DMS 273 (cell line): ENCODE data around the gene CFAP46.
"Not testable (repeated sequence)": the region's sequence is repeated elsewhere in the genome, so short reads cannot be mapped to it uniquely, and the experiment has no call there.

Experiments
- DNase-seq: peaks from one replicate; lab custom pipeline; 2025; ENCODE audit not compliant: unreplicated experiment; lab: John Stamatoyannopoulos, UW

Gene CFAP46

DNA sequence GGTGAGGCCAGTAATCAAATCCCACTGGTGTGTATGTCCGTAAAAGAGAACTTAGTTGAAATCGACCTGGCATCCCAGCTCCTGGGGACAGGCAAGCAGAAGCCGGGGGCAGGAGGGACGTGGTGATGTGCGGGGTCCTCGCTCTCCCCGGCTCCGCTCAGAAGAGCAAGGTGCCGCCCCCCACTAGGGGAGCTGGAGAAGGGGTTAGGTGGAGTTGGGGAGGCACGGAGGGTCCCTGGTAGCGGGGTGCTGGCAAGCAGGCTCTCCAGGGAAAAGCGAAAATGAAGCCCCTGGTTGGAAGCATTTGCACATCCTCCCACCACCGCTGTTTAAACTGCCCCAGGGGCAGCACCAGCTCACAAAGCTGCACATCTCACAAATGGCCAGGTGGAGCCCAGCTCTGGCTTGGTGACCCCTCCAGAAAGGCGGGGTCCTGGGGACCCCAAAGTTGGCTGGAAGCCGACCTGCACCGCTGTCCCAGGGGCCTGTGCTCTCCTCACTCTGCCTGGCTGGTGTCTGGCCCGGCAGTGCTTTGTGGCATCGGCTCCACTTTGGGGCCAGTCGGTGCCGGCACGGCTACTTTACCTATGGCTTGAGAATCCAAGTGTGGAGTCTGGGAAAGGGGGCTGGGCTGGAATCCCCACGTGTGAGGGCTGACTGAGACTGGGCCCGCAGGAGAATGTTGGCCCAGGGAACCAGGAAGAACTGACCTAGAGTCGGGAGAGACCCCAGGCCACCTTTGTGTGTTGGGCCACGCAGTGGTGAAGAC is 2.9 kb upstream of the CFAP46 start:
- no peak for DNase-seq

DNA sequence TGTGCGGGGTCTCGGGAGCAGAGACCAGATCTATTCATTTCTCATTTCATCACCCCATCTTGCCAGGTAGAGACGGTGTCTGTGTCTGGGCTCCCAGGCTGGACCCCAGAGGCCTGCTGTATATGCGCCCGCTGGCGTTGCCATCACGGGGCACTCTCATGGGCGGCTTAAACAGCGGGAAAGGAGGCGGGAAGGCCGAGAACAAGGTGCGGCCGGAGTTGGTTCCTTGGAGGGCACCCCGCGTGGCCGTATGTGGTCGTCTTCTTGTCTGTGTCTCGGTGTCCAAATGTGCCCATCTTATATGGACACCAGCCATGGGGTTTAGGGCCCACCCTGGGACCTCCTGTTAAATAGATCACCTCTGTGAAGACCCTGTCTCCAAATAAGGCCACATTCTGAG is 2.1 kb upstream of the CFAP46 start:
- no peak for DNase-seq

DNA sequence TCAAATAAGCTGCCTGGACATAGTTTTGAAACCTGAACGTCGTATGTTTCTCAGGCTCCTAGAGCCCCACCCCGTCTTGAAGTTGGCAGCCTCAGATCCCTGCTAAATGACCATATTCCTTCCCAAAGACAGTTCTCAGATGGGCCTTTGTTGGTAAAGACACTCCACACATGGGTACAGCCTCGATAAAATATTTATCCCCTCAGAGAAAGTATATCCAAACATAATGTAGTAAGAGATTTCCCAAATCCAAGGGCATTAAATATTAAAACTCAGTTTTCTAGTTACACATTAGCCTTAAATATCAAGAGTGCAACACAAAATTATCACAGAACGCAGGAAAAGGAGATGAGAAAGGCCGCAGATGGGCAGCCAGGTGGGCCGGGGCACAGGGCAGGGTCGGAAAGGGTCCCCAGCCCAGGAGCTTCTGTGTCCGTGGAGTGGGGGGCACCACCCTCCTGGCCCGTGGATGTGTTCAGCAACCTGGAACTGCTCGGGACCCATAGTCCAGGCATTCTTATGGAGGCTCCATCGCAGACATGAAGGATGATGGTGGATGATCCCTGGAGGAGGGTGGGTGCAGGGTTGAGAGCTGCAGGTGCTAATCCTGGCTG is 1.5 kb upstream of the CFAP46 start:
- DNase-seq, result no peak

DNA sequence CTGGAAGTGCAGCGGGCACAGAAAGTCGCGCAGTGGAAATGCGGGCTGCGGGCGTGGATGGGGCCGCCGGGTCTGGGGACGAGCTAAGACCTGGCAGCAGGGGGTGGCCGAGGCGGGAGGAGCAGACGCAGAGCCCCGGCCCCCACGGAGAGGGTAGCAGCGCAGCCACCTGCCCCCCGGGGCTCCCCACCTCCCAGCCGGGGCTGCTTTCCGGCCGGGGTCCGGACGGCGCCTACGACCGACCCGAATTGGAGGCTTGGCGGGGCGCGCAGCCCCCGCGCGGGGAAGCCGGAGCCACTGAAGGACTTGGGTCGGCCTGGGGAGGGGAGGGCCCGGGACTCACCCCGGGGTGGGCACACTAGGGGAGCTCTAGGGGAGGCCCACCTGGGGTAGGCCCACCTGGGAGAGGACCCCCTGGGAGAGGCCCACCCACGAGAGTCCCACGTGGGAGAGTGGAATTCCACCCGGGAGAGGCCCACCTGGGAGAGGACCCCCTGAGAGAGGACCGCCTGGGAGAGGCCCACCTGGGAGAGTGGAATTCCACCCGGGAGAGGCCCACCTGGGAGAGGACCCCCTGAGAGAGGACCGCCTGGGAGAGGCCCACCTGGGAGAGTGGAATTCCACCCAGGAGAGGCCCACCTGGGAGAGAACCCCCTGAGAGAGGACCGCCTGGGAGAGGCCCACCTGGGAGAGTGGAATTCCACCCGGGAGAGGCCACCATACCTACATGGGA is 854 bp upstream of the CFAP46 start:
- DNase-seq, result no peak

DNA sequence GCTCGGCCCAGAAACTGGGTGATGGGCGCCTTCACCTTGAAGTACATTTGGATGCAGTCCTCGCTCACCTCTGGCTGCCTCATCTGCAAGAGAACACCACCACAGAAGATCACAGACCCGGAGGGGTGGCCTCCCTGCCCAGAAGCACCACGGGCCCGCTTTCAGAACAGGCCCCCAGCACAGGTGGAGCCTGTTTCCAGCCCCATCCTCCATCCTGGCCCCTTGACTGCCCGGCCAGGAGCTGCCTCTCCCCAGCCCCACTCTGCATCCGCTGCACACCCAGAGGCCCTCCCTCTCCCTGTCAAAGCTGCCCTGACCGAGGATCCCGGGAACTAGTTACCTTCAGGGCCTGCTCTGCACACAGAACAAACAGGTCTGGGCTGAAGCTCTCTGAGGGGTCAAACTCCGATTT is 724 bp downstream of the CFAP46 start:
- DNase-seq, result no peak

DNA sequence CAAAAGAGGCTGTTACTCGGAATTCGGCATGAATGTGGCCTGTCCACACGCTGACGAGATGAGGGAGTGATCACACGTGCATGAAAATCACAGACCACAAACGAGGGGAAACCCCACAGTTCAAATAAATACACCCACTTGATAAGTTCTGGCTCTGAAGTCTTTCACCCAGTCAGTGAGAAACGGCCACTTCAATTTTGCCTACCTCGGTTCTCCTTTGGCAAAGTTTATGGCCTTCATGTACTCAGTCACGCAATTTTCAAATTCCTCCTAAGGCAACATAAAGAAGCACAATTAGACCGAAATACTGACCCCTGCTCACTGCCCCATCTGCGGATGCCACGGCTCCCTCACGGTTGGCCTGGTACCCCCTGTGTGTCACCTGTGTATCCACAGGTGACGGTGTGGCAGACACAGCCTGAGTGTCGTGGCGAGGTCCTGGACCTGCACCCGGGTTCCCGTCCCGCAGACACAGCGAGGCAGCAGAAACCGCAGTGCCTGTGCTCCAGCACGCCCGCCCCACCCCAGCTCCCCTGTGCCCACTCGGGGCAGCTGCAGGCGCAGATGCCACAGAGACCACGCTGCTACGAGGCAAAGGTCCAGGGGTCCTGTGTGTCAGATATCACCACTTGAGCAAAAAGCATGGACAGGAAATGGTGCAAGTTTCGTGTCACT is 1.4 kb downstream of the CFAP46 start:
- DNase-seq, result no peak

DNA sequence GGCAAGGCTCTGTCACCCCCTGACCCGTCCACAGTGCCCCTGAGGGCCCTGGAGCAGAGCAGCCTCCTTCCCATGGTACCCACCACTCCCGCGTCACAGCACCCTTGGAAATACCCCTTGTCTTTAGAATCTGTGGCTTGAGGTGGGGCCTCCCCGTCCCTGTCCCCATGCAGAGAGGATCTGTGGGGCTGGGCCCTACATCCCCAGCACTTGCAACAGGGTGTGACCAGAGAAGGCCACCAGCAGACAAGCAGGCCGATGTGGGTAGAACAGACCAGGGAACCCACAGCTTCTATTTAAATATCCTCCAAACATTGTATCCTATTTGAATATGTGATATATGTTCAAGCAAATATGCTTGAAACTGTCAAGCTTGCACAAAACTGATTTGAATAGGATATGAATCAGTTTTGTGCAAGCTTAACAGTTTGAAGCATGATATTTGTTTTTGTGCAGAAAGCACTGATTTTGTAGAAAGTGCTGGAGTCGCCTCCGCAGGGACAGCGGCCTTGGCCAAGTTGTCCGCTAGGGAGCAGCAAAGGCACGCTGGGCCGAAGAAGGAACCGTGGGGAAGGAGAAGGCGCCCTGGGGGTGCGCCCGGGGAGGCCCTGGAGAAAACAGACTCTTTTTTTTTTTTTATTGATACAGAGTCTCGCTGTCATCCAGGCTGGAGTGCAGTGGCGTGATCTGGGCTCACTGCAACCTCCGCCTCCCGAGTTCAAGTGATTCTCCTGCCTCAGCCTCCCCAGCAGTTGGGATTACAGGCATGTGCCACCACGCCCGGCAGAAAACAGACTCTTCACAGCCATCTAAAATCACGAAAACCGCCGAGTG is 2.2 kb downstream of the CFAP46 start:
- DNase-seq, result peak; percentile 71

DNA sequence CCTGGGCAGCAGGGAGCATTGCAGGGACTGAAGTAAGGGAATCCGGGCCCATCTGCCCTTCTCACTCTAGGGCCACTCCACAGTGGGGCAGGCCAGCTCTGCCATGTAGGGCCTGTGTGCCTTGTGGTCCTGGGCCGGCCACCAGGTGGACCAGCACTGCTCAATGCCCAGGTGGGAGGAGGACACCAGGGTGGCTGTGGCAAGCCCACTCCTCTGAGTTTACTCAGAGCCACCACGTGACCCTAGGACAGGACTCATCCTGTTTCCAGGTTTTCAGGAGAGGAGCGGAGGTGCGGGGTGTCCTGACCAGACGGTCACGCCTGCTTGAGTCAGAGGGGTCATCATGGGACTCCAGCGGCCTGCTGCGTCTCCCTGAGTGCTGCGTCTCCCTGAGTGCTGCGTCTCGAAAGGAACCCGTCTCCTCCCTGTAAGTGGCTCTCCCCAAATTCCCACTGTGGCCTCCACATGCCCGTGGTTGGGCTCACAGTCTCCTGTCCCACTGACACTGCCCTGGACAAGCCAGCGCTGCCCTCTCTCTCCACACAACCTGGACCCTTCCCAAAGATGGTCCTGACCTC is 2.9 kb downstream of the CFAP46 start:
- DNase-seq, result no peak

DNA sequence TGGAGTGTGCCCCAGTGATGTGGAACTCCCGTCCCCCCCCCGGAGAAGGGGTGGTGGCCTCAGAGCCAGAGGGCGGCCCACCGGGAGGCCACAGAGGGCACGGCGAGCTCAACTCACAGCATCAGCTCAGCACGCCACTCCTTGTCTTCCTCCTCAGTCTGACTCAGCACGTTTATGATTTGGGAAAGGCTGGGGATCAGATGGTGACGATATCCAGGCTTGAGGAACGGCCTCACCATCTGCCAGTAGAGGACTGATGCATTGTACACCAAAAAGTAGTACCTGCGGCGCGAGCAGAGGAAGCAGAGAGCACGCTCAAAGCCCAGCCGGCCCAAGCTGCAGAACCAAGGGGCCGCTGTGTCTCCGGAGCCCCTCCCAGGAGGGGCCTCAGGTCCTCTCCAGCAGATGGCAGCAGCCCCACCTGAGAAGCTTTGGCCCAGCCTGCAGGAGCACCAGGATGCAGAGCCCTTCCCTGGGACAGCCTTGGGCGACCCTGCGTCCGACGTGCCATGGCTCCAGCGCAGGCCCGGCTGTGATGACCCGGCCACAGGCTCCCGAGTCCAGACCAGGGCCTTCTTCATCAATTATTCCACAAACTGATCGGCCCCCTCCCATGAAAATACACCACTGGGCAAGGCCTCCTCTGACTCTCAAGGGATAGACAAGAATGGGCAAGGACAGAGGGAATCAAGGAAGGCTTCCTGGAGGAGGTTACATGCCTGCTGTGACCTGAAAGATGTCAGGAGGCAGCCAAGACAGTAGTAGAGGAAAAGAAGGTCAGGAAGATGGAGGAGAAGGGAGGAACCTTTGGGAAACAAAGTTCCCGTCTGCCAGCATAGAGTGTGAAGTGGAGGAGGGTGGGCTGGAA is 3.7 kb downstream of the CFAP46 start:
- DNase-seq, result peak; percentile 83

DNA sequence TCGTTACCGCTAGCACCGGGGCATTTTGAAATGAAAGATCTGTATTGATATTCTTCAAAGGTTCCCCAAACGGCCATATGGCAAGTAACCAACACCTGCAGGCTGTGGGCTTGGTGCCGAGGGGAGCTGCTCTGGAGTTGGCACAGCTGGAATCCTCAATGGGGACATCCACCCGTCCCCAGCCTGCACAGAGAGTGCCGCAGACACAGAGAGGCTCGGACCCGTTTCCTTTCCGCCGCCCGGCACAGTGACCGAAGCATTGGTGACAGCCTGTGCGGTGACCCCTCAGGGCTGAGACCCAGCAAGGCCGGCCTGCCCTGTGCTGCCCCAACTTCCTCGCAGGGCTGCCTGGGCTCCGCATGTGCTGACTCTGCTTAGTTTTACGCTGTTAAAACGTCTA is 4.5 kb downstream of the CFAP46 start:
- DNase-seq, result peak; percentile 34

DNA sequence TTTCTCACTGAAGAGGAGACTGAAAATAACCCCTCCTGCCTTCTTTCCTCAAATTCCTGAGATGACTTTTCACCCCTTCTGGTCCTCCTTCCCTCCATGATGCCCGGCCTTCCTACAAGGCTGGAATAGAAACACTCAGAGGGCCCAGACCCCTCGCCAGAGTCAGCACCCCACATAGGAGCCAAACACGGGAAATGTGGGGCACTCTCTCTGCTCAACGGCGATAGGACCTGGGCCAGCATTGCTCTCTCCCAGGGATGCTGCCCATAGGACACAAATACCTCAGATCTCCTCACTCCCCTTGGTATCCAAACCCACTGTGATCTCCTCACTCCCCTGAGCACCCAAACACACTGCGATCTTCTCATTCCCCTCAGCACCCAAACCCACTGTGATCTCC is 7.4 kb downstream of the CFAP46 start:
- no peak for DNase-seq

DNA sequence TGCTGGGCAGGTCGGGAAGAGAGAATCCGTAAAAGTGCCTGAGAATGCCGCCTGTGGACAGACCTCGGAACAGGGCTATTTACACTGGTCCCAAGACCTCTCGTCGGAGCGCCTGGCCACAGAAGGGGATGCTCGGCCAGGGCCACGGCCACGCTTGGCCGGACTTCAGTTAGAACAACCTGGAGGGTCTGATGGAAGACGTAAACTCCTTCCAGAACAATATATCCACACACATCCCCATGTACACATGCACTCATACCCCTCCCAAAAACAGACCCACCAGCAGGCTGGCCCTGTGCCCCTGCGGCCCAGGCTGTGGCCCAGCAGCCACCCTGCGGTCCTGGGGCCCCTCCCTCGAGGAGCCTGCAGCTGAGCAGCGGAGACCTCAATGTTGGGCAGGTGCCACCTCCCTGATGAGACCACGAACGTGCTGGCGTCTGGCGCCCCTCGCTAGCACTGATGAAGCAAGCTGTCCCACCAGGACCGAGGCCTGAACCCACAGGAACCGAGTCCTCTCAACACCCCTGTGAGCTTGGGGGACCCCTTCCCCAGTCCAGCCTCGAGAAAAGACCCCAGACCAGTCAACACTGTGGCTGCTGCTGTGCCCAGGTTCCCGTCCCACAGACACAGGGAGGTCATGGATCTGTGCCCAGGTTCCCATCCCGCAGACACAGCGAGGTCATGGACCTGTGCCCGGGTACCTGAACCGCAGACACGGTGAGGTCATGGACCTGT is 8.9 kb downstream of the CFAP46 start:
- DNase-seq, result no peak

DNA sequence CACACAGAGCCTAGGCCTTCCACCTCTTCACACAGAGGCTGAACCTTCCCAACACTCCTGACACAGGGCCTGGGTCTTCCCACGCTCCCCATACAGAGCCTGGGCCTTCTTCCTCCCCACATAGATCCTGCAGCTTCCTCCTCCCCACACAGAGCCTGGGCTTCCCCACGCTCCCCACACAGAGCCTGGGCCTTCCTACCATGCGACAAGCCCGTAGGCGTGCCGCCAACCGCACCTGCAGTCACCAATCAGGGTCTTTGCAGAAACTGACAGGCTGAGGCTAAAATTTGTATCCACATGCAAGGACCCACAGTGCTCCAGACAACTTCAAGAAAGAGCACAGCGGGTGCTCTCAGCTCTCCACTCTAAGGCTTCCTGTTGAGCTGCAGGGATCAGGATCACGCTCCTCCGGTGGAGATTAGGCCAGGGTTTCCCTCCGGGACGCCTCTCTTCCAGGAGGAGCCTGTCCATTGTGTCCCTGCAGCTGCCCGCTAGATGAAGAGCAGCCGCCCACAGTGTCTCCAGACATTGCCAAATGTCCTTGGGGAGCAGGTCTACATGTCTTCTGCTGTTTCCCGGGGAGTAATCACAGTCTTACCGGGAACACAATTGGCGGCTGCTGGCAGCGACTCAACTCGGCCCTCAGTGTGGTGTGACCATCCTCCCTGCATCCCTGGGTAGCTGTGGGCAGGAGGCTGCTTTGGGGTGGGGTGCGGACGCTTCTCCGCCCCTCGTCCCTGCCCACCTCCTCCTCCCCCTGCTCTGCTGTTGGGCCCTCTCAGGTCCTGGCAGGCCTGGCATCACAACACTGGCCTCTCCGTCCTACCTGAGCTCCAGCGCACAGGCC is 9.7 kb downstream of the CFAP46 start:
- no peak for DNase-seq

DNA sequence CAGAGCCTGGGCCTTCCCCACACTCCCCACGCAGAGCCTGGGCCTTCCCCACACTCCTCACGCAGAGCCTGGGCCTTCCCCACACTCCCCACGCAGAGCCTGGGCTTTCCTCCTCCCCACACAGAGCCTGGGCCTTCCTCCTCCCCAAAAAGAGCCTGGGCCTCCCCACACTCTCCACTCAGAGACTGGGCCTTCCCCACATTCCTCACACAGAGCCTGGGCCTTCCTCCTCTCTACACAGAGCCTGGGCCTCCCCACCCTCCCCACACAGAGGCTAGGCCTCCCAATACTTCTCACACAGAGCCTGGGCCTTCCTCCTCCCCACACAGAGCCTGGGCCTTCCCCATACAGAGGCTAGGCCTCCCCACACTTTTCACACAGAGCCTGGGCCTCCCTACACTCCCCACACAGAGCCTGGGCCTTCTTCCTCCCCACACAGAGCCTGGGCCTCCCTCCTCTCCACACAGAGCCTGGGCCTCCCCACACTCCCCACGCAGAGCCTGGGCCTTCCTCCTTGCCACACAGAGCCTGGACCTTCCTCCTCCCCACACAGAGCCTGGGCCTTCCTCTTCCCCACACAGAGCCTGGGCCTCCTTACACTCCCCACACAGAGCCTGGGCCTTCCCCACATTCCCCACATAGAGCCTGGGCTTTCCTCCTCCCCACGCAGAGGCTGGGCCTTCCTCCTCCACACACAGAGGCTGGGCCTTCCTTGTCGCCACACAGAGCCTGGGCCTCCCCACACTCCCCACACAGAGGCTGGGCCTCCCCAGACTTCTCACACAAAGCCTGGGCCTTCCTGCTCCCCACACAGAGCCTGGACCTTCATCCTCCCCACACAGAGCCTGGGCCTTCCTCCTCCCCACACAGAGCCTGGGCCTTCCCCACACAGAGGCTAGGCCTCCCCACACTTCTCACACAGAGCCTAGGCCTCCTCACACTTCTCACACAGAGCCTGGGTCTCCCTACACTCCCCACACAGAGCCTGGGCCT is 10.8 kb downstream of the CFAP46 start:
- not testable (repeated sequence) for DNase-seq

DNA sequence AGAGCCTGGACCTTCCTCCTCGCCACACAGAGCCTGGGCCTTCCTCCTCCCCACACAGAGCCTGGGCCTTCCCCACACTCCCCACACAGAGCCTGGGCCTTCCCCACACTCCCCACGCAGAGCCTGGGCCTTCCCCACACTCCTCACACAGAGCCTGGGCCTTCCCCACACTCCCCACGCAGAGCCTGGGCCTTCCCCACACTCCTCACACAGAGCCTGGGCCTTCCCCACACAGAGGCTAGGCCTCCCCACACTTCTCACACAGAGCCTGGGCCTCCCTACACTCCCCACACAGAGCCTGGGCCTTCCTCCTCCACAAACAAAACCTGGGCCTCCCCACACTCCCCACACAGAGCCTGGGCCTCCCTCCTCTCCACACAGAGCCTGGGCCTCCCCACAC is 11.7 kb downstream of the CFAP46 start:
- not testable (repeated sequence) for DNase-seq

DNA sequence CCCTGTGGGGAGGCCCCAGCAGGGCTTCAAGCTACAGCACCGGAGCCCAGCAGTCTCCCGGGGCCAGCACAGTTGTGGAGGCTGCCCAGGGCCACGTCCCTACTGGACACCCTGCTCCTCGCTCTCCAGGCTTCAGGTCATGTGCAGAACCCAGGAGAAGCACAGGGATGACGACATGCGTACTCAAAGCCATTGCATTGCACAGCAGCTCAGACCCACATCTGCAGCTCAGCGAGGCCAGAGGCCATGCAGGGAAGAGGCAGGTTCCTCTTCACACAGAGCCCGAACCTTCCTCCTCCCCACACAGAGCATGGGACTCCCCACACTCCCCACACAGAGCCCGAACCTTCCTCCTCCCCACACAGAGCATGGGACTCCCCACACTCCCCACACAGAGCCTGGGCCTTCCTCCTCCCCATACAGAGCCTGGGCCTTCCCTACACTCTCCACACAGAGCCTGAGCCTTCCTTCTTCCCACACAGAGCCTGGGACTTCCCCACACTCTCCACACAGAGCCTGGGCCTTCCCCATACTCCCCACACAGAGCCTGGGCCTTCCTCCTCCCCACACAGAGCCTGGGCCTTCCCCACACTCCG is 12.3 kb downstream of the CFAP46 start:
- no peak for DNase-seq
